Endothelial cell of umbilical vein (primary cell): ENCODE data around the gene ABAT. TPM values are rescaled to one million over a fixed set of nuclear protein-coding genes. Genes with fewer than 3 reads are reported as not detected.

Experiments
- BruUV-seq: library from RNA; stranded (reverse); fragments of 400-500 nt; replicated peaks from 2 replicates; lab custom pipeline; 2021; lab: Mats Ljungman, UMichigan
- CTCF ChIA-PET: fragments of 300-600, 350-600 bp; sonication (Branson Sonifier 250); formaldehyde crosslinking; loops from one replicate; lab custom pipeline; 2021; ENCODE audit warnings: antibody characterized with exemption, inconsistent platforms; lab: Charles Lee
- POLR2A ChIA-PET: fragments of 300-600, 350-600 bp; sonication (Branson Sonifier 250); formaldehyde crosslinking; loops from one replicate; lab custom pipeline; 2021; ENCODE audit warnings: antibody characterized with exemption, inconsistent platforms; lab: Charles Lee
- DNase-seq: peaks from one replicate; pipeline ENCODE4 v3.0.0-alpha.2; 2011; ENCODE audit warnings: low read depth, low spot score
- FAIRE-seq: peaks from 2 replicates; lab custom pipeline; 2011; peaks lifted over from hg19 to GRCh38; lab: Jason Lieb, UNC
- H2AFZ ChIP-seq: 2 replicates; pipeline ENCODE4 v1.6.0; 2012; ENCODE audit warnings: low read depth, low read length, control low read depth, inconsistent platforms
- H3K27ac ChIP-seq: 2 replicates; pipeline ENCODE4 v1.5.1; 2011; ENCODE audit warnings: low read depth, mild to moderate bottlenecking, control low read depth, low read length, moderate library complexity; ENCODE audit not compliant: insufficient read depth
- H3K27me3 ChIP-seq, 2 experiments: 2 replicates each; pipeline versions ENCODE4 v1.6.0 to v1.6.1; 2011; ENCODE audit warnings: low read length in 2 of 2, mixed read lengths in 1 of 2; ENCODE audit not compliant: control insufficient read depth in 2 of 2, insufficient read depth in 2 of 2
- H3K36me3 ChIP-seq, 2 experiments: 2 replicates in 1 of 2; 3 replicates in 1 of 2; pipeline ENCODE4 v1.5.1; 2011; ENCODE audit warnings: low read length in 2 of 2, mild to moderate bottlenecking in 1 of 2, moderate library complexity in 1 of 2; ENCODE audit not compliant: control insufficient read depth in 2 of 2, insufficient read depth in 2 of 2; ENCODE audit errors: extremely low read depth in 1 of 2
- H3K4me1 ChIP-seq: 3 replicates; pipeline ENCODE4 v1.5.1; 2011; ENCODE audit warnings: mild to moderate bottlenecking, low read length; ENCODE audit not compliant: control insufficient read depth, insufficient read depth; ENCODE audit errors: extremely low read depth
- H3K4me2 ChIP-seq: 2 replicates; pipeline ENCODE4 v1.6.1; 2011; ENCODE audit warnings: low read length, control low read depth, mixed read lengths; ENCODE audit not compliant: insufficient read depth
- H3K4me3 ChIP-seq, 3 experiments: fragments of 200-600 bp in 1 of 3; sonication (generic), shearing (Covaris generic) in 1 of 3; replicated peaks in 1 of 3; 2 replicates each; pipeline ENCODE4 v1.5.1; 2011 to 2016; ENCODE audit warnings: control low read depth in 3 of 3, low read length in 3 of 3, mild to moderate bottlenecking in 2 of 3, inconsistent platforms in 1 of 3, low read depth in 1 of 3, moderate library complexity in 1 of 3; ENCODE audit not compliant: insufficient read depth in 1 of 3
- H3K79me2 ChIP-seq: 2 replicates; pipeline ENCODE4 v1.6.0; 2012; ENCODE audit warnings: low read length, inconsistent platforms; ENCODE audit not compliant: control insufficient read depth, insufficient read depth
- H3K9ac ChIP-seq: replicated peaks from 2 replicates; pipeline ENCODE3; 2011; ENCODE audit warnings: low read length, control low read depth; ENCODE audit not compliant: insufficient read depth; ENCODE audit errors: extremely low read depth
- H3K9me1 ChIP-seq: replicated peaks from 3 replicates; pipeline ENCODE4 v1.6.0; 2011; ENCODE audit warnings: mild to moderate bottlenecking, low read length; ENCODE audit not compliant: control insufficient read depth, insufficient read depth; ENCODE audit errors: extremely low read depth
- H3K9me3 ChIP-seq: replicated peaks from 2 replicates; pipeline ENCODE4 v1.5.1; 2012; ENCODE audit warnings: low read length, inconsistent platforms; ENCODE audit not compliant: control insufficient read depth, insufficient read depth
- H4K20me1 ChIP-seq: replicated peaks from 2 replicates; pipeline ENCODE3; 2011; ENCODE audit warnings: mild to moderate bottlenecking, low read length; ENCODE audit not compliant: control insufficient read depth, insufficient read depth; ENCODE audit errors: extremely low read depth
- CTCF ChIP-seq, 2 donors: IDR thresholded peaks; 1 replicate in 1 of 2; 2 replicates in 1 of 2; pipeline ENCODE4 v1.5.1; 2011; ENCODE audit warnings: low read length in 2 of 2, mild to moderate bottlenecking in 2 of 2, moderate library complexity in 2 of 2, control low read depth in 1 of 2, inconsistent platforms in 1 of 2, low read depth in 1 of 2; ENCODE audit not compliant: insufficient read depth in 1 of 2; ENCODE audit errors: extremely low read depth in 1 of 2
- EZH2 ChIP-seq: IDR thresholded peaks from 2 replicates; pipeline ENCODE4 v1.6.1; 2012; ENCODE audit warnings: borderline replicate concordance, low read depth, mild to moderate bottlenecking, moderate library complexity, low read length, inconsistent platforms; ENCODE audit not compliant: severe bottlenecking
- FOS ChIP-seq: IDR thresholded peaks from 2 replicates; pipeline ENCODE4 v1.6.1; 2011; ENCODE audit warnings: mild to moderate bottlenecking, low read length, moderate library complexity, borderline replicate concordance; ENCODE audit not compliant: insufficient read depth
- GATA2 ChIP-seq: IDR thresholded peaks from 2 replicates; pipeline ENCODE4 v1.7.0; 2011; ENCODE audit warnings: low read depth, mild to moderate bottlenecking, moderate library complexity, mixed read lengths, low read length; ENCODE audit not compliant: insufficient read length, insufficient read depth
- JUN ChIP-seq: IDR thresholded peaks from 2 replicates; pipeline ENCODE4 v1.6.1; 2011; ENCODE audit warnings: borderline replicate concordance, low read depth; ENCODE audit not compliant: insufficient read length, insufficient read depth
- MAX ChIP-seq: IDR thresholded peaks from 2 replicates; pipeline ENCODE4 v1.6.1; 2011; ENCODE audit not compliant: insufficient read depth, insufficient read length
- MYC ChIP-seq: IDR thresholded peaks from one replicate; pipeline ENCODE4 v1.6.1; 2011; ENCODE audit warnings: mild to moderate bottlenecking, low read depth, low read length
- POLR2A ChIP-seq: IDR thresholded peaks from 2 replicates; pipeline ENCODE4 v1.6.1; 2012; ENCODE audit warnings: low read depth, mild to moderate bottlenecking, control low read depth, low read length
- POLR2AphosphoS5 ChIP-seq: IDR thresholded peaks from 2 replicates; pipeline ENCODE4 v1.6.1; 2012; ENCODE audit warnings: low read depth, mild to moderate bottlenecking, control low read depth, low read length, moderate library complexity; ENCODE audit not compliant: insufficient read depth
- dilution Hi-C: fragments of 300-500 bp; cut with MboI; formaldehyde crosslinking; loops from one replicate; pipeline ENCODE4 v1.15.0; 2019; ENCODE audit warnings: low sequenced_read_pairs; ENCODE audit not compliant: extremely low pct_ligation_motif_present
- intact Hi-C: fragments of 100-400 bp; cut with micrococcal nuclease; formaldehyde crosslinking; loops from one replicate; pipeline ENCODE4 v1.10.0; 2022
- polyA plus RNA-seq, 4 experiments: library from polyadenylated mRNA; depleted of rRNA in 3 of 4; stranded (reverse) in 3 of 4; unstranded in 1 of 4; fragments of >200 nt; gene quantifications; 2 replicates each; pipeline versions ENCODE4 v1.2.1 to v1.2.3, GENCODE V29; 2011 to 2012; ENCODE audit warnings: missing spikeins in 1 of 4
- total RNA-seq: library from RNA; stranded (reverse); gene quantifications from 2 replicates; pipeline ENCODE4 v1.2.3, GENCODE V29; 2021

The ABAT gene
- total and polyA plus RNA-seq, 2 donors (not counting 3 experiments of a cell fraction or from before 2014, with no cell fraction given) = 1.3 to 1.4 TPM

GRCh38 chr16:8676737-8677375 is 2.4 kb downstream of the ABAT start:
- dilution Hi-C loops = no loop called here
- POLR2A ChIA-PET = no interaction called here
- intact Hi-C loops = no loop called here
- Histone ChIP-seq H3K9me1 (no peaks in the 10 kb centered on the region), H3K27me3 (peaks cover 0 to 2% of the 10 kb centered on the region in 2 experiments), H2AFZ (no peak overlapping the region), H3K9me3 (no peaks in the 10 kb centered on the region), H3K27ac (no peak overlapping the region), H3K36me3 (no peaks in the 10 kb centered on the region), H3K9ac (no peak overlapping the region), H3K4me1 (peaks cover 6% of the 10 kb centered on the region), H4K20me1 (no peaks in the 10 kb centered on the region), H3K4me3 (no peak overlapping the region), H3K79me2 (no peaks in the 10 kb centered on the region), H3K4me2 (no peak overlapping the region)
- no TSS peak for BruUV-seq
- FAIRE-seq = no peak
- CTCF ChIA-PET = interaction anchor here (4.0 kb wide), 1 partner anchor 203 kb away, joined by 14 read pairs; no protein-coding TSS in a partner anchor
- no peak for DNase-seq
- TF ChIP-seq GATA2 (no peak), FOS (no peak), POLR2AphosphoS5 (no peak), MAX (no peak), JUN (no peak), EZH2 (no peak), POLR2A (no peak), MYC (no peak), CTCF (IDR thresholded peaks at IDR 0.05; ENCODE audit: extremely low read depth in 1 of 2, insufficient read depth in 1 of 2, low read depth in 1 of 2, low read length in 2 of 2) (no peak)
